ENCODE measurements around the gene FAM83E.

Gene FAM83E

GRCh38 chr19:48600679-48601417, 14.0 kb downstream of the FAM83E start:
- no peak for DNase-seq (ENCODE audit: extremely low read depth, low read depth)
- TF ChIP-seq, protein P1, sequence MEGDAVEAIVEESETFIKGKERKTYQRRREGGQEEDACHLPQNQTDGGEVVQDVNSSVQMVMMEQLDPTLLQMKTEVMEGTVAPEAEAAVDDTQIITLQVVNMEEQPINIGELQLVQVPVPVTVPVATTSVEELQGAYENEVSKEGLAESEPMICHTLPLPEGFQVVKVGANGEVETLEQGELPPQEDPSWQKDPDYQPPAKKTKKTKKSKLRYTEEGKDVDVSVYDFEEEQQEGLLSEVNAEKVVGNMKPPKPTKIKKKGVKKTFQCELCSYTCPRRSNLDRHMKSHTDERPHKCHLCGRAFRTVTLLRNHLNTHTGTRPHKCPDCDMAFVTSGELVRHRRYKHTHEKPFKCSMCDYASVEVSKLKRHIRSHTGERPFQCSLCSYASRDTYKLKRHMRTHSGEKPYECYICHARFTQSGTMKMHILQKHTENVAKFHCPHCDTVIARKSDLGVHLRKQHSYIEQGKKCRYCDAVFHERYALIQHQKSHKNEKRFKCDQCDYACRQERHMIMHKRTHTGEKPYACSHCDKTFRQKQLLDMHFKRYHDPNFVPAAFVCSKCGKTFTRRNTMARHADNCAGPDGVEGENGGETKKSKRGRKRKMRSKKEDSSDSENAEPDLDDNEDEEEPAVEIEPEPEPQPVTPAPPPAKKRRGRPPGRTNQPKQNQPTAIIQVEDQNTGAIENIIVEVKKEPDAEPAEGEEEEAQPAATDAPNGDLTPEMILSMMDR (IDR thresholded peaks at IDR 0.05; ENCODE audit: low read depth, low read length, missing control alignments): no peak
- H3K4me3 ChIP-seq (replicated peaks; ENCODE audit: low read depth, low read length): no peak overlapping the region

DNA sequence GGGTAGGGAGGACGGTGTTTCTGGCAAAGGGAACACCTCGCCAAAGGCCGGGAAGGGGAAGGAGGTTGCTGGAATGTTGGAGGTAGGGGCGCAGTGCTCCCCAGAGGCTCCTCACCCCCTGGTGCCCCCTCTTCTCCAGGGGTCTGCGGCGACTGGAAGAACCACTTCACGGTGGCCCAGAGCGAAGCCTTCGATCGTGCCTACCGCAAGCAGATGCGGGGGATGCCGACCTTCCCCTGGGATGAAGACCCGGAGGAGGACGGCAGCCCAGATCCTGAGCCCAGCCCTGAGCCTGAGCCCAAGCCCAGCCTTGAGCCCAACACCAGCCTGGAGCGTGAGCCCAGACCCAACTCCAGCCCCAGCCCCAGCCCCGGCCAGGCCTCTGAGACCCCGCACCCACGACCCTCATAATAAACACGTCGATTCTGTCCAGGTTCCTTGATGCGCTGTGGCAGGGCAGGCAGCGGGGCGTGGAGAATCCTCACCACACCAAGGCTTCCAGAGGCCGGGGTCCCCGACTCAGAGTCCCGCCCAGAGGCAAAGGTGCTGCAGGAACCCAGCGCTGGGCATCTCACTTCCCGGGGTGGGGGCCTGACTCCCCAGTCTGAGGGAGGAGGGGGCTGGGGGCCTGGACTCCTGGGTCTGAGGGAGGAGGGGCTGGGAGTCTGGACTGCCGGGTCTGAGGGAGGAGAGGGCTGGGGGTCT, 15.7 kb downstream of the FAM83E start:
- H3K4me3 ChIP-seq (replicated peaks; ENCODE audit: low read depth, low read length): no peak overlapping the region
- TF ChIP-seq, protein P1 (IDR thresholded peaks at IDR 0.05; ENCODE audit: low read depth, low read length, missing control alignments): no peak
- no peak for DNase-seq (ENCODE audit: extremely low read depth, low read depth)

- TF ChIP-seq, protein P1 (IDR thresholded peaks at IDR 0.05; ENCODE audit: low read depth, low read length, missing control alignments): no peak
- no peak for DNase-seq (ENCODE audit: extremely low read depth, low read depth)
- no peak overlapping the region for H3K4me3 ChIP-seq (replicated peaks; ENCODE audit: low read depth, low read length)
Measured at GRCh38 chr19:48596679-48597465, 18.0 kb downstream of the FAM83E start.

DNA sequence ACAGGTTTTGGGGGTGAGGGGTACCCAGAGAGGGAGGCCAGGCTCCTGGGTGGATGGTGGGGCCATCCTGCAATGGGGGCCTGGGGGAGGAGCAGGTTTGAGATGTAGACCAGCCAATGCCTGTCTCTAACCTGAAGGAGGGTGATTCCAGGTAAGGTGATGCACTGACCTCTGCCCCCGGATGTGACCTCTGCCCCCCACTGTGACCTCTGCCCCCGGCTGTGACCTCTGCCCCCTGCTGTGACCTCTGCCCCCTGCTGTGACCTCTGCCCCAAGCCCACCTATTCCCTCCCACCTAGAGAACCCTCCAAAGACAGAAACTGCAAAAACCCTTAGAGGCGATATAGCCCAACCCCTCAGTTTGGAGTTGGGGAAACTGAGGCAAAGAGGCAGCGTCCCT, 18.6 kb downstream of the FAM83E start:
- H3K4me3 ChIP-seq (replicated peaks; ENCODE audit: low read depth, low read length): no peak overlapping the region
- no peak for DNase-seq (ENCODE audit: extremely low read depth, low read depth)
- TF ChIP-seq, protein P1 (IDR thresholded peaks at IDR 0.05; ENCODE audit: low read depth, low read length, missing control alignments): no peak

GRCh38 chr19:48595833-48596232, 19.0 kb downstream of the FAM83E start:
- no peak for DNase-seq (ENCODE audit: extremely low read depth, low read depth)
- TF ChIP-seq, protein P1 (IDR thresholded peaks at IDR 0.05; ENCODE audit: low read depth, low read length, missing control alignments): no peak
- H3K4me3 ChIP-seq (replicated peaks; ENCODE audit: low read depth, low read length): no peak overlapping the region

DNA sequence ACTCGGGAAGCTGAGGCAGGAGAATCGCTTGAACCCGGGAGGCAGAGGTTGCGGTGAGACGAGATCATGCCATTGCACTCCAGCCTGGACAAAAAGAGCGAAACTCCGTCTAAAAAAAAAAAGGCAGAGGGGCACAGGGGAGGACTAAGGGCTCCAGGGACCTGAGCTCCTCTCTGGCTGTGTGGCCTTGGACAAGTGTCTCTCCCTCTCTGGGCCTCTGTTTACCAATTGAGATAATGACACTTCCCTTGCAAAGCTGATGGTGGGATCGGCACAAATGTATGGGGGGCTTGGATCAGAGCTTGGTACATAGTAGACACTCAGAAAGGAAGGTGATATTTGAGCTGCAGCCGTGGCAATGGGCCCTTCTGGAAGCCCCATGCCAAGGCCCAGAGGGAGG, 19.7 kb downstream of the FAM83E start:
- DNase-seq (ENCODE audit: extremely low read depth, low read depth): no peak
- no peak overlapping the region for H3K4me3 ChIP-seq (replicated peaks; ENCODE audit: low read depth, low read length)
- TF ChIP-seq, protein P1 (IDR thresholded peaks at IDR 0.05; ENCODE audit: low read depth, low read length, missing control alignments): no peak

Data from HFF-Myc (cell line).